HG02870 (cell line): Measurements from ENCODE around the gene PRSS27.
"Not testable (repeated sequence)": the region's sequence is repeated elsewhere in the genome, so short reads cannot be mapped to it uniquely, and the experiment has no call there.

Source experiments
- ATAC-seq: cut with Tn5 transposase; IDR thresholded peaks from one replicate; pipeline ENCODE4 v1.9.1; 2021; ENCODE audit warnings: mild to moderate bottlenecking, moderate library complexity; ENCODE audit not compliant: unreplicated experiment

Gene PRSS27

GRCh38 chr16:2698965-2699750, 20.9 kb downstream of the PRSS27 start:
- ATAC-seq = no peak

GRCh38 chr16:2698103-2698870, 21.7 kb downstream of the PRSS27 start:
- ATAC-seq = no peak

GRCh38 chr16:2697401-2697948, 22.5 kb downstream of the PRSS27 start:
- ATAC-seq = no peak

GRCh38 chr16:2696601-2697250, 23.3 kb downstream of the PRSS27 start:
- ATAC-seq = not testable (repeated sequence)

GRCh38 chr16:2692948-2693651, 26.9 kb downstream of the PRSS27 start:
- ATAC-seq = no peak

- no peak for ATAC-seq
These were observed 27.6 kb downstream of the PRSS27 start for GRCh38 chr16:2692251-2692947.

- ATAC-seq = no peak
These were observed 28.4 kb downstream of the PRSS27 start for GRCh38 chr16:2691491-2692248.

- no peak for ATAC-seq
These were observed 29.2 kb downstream of the PRSS27 start for GRCh38 chr16:2690852-2691251.

- no peak for ATAC-seq
These were observed 29.8 kb downstream of the PRSS27 start for GRCh38 chr16:2689968-2690801.

- not testable (repeated sequence) for ATAC-seq
These were observed 30.6 kb downstream of the PRSS27 start for GRCh38 chr16:2689422-2689821.

GRCh38 chr16:2687531-2688308, 32.3 kb downstream of the PRSS27 start:
- no peak for ATAC-seq

GRCh38 chr16:2686912-2687507, 33.0 kb downstream of the PRSS27 start:
- ATAC-seq = peak; percentile 37

GRCh38 chr16:2686075-2686474, 33.9 kb downstream of the PRSS27 start:
- not testable (repeated sequence) for ATAC-seq

- ATAC-seq = not testable (repeated sequence)
These were observed 37.0 kb downstream of the PRSS27 start for GRCh38 chr16:2683041-2683440.

GRCh38 chr16:2682209-2683021, 37.6 kb downstream of the PRSS27 start, which contains the start of gene KCTD5:
Gene KCTD5 (plus strand): TSS chr16:2682523. CDS start chr16:2682549, 26 bp downstream.
- peak; percentile 56 for ATAC-seq

- ATAC-seq = not testable (repeated sequence)
These were observed 39.7 kb downstream of the PRSS27 start for GRCh38 chr16:2680360-2680759.
